Endodermal cell (in vitro differentiated cells): Measurements from ENCODE around the gene SLC5A6. TPM values are rescaled to one million over a fixed set of nuclear protein-coding genes. Genes with fewer than 3 reads are reported as not detected.

Experiments
- DNase-seq: peaks from one replicate; pipeline ENCODE4 v3.0.0-alpha.2; 2017
- H3K27ac ChIP-seq: 2 replicates; pipeline ENCODE4 v1.5.1; 2013; ENCODE audit warnings: mild to moderate bottlenecking, low read depth, low read length, moderate library complexity
- H3K27me3 ChIP-seq: 2 replicates; pipeline ENCODE4 v1.6.1; 2013; ENCODE audit warnings: mild to moderate bottlenecking, low read length, moderate library complexity; ENCODE audit not compliant: insufficient read depth, control insufficient read depth, poor library complexity, severe bottlenecking
- H3K36me3 ChIP-seq: 2 replicates; pipeline ENCODE4 v1.7.0; 2013; ENCODE audit warnings: mild to moderate bottlenecking, low read length, moderate library complexity; ENCODE audit not compliant: control insufficient read depth, insufficient read depth
- H3K4me1 ChIP-seq: one replicate; pipeline ENCODE4 v1.7.0; 2013; ENCODE audit warnings: low read length; ENCODE audit not compliant: control insufficient read depth, insufficient read depth
- H3K4me3 ChIP-seq: 2 replicates; pipeline ENCODE4 v1.5.1; 2013; ENCODE audit warnings: mild to moderate bottlenecking, low read length, moderate library complexity
- H3K9ac ChIP-seq: 2 replicates; pipeline ENCODE4 v1.6.1; 2013; ENCODE audit warnings: mild to moderate bottlenecking, low read length, moderate library complexity; ENCODE audit not compliant: poor library complexity, severe bottlenecking; ENCODE audit errors: extremely low read depth
- H3K9me3 ChIP-seq: 2 replicates; pipeline ENCODE4 v1.6.1; 2013; ENCODE audit warnings: mild to moderate bottlenecking, low read length, moderate library complexity; ENCODE audit not compliant: control insufficient read depth
- H3K27ac Mint-ChIP-seq: 2 replicates; pipeline ENCODE4 v1.8.0; 2020; ENCODE audit warnings: mixed read lengths
- H3K27me3 Mint-ChIP-seq: 2 replicates; pipeline ENCODE4 v1.8.0; 2021; ENCODE audit warnings: mild to moderate bottlenecking, mixed read lengths; ENCODE audit not compliant: insufficient read depth
- H3K36me3 Mint-ChIP-seq: 2 replicates; pipeline ENCODE4 v1.8.0; 2020; ENCODE audit warnings: low read depth, mixed read lengths
- H3K4me1 Mint-ChIP-seq: 2 replicates; pipeline ENCODE4 v1.8.0; 2020; ENCODE audit warnings: mixed read lengths
- H3K4me3 Mint-ChIP-seq: 2 replicates; pipeline ENCODE4 v1.8.0; 2020; ENCODE audit warnings: mild to moderate bottlenecking, moderate library complexity, mixed read lengths
- H3K9me3 Mint-ChIP-seq: 2 replicates; pipeline ENCODE4 v1.8.0; 2020; ENCODE audit warnings: mild to moderate bottlenecking, mixed read lengths
- WGBS, 2 experiments: methylation state at CpG; one replicate each; pipeline versions ENCODE4 v1.1.5 to v1.1.7; 2013; ENCODE audit warnings: missing lambda C conversion rate in 2 of 2, mixed read lengths in 1 of 2; ENCODE audit not compliant: insufficient coverage in 1 of 2, insufficient read length in 1 of 2; 5-methylcytosine and 5-hydroxymethylcytosine counted together
- total RNA-seq, 2 donors: library from RNA; stranded (reverse); fragmentation: NEBNext Ultra II Directional in 1 of 2; extraction: Animal tissue kit (Norgen Biotek cat#: 25700) in 1 of 2; gene quantifications; 2 replicates in 1 of 2; 3 replicates in 1 of 2; pipeline ENCODE4 v1.2.1, GENCODE V29; 2021
- TF ChIP-seq, protein P1 (sequence below): fragments of 200-600 bp; sonication (generic); conservative IDR thresholded peaks from 2 replicates; pipeline ENCODE4 v1.5.0; 2021; ENCODE audit warnings: antibody characterized with exemption, mild to moderate bottlenecking

SLC5A6 gene
- total RNA-seq, 2 donors from 2014 or later, result 115 to 125 TPM

DNA sequence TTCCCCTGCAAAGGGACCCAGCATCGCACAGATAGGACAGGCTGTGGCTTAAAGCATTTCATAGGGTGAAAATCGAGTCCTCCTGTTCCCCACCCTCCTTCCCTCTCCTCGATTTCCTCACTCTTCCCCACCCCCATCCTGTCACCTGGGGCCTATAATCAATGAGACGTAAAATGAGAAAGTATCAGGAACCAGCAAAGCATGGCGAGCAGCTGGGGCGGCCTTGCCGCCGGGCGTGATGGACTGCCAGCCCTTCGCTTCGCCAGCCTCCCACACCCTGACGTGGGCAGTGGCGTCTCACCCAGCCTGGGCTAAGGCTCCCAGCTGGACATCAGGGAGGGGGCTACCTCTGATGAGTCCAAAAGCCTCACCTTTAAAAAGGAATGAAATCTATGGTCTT is 39.7 kb upstream of the SLC5A6 start:
- TF ChIP-seq, protein P1, sequence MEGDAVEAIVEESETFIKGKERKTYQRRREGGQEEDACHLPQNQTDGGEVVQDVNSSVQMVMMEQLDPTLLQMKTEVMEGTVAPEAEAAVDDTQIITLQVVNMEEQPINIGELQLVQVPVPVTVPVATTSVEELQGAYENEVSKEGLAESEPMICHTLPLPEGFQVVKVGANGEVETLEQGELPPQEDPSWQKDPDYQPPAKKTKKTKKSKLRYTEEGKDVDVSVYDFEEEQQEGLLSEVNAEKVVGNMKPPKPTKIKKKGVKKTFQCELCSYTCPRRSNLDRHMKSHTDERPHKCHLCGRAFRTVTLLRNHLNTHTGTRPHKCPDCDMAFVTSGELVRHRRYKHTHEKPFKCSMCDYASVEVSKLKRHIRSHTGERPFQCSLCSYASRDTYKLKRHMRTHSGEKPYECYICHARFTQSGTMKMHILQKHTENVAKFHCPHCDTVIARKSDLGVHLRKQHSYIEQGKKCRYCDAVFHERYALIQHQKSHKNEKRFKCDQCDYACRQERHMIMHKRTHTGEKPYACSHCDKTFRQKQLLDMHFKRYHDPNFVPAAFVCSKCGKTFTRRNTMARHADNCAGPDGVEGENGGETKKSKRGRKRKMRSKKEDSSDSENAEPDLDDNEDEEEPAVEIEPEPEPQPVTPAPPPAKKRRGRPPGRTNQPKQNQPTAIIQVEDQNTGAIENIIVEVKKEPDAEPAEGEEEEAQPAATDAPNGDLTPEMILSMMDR, result no peak

DNA sequence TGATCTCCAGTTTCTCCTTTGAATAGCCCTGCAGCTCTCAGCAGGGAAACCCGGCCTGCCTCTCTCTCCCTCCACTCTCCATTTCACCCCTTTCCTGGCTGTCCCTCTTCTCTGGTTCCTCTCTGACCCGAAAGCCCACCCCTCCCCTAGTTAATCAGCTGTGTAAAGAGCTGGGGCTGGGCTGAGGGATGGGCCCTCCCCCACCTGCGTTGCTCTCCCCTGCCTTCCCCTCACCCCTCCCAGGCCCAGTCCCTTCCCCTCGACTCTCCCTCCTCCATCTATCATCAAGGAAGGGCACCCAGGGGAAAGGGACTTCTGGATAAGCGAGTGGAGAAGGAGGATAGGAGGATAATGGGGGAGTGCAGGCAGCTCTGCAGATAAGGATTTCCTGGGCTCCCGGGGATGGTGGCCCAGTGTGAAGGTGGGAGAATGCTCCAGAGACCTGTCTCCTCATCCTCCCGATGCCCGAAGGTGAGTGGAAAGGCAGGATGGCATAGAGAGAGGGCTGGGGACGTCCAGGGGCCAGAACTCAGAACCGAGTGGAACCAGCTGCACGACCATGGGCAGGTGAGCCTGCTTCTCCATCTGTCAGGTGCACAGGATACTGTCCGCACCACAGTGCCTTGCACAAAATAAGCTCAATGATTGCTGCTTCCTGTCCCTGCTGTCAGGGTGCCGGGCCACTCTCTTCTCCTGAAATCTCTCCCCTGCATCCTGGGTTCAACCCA is 38.7 kb upstream of the SLC5A6 start:
- no peak overlapping the region for H3K4me3 Mint-ChIP-seq
- H3K27me3 ChIP-seq, result no peaks in the 10 kb centered on the region
- no peak overlapping the region for H3K4me3 ChIP-seq
- H3K27ac ChIP-seq, result no peak overlapping the region
- H3K36me3 Mint-ChIP-seq, result no peaks in the 10 kb centered on the region
- TF ChIP-seq, protein P1, result no peak
- peaks cover 6% of the 10 kb centered on the region for H3K4me1 ChIP-seq
- no peaks in the 10 kb centered on the region for H3K9me3 Mint-ChIP-seq
- DNase-seq, result no peak
- peaks cover 4% of the 10 kb centered on the region for H3K4me1 Mint-ChIP-seq
- no peaks in the 10 kb centered on the region for H3K9me3 ChIP-seq
- H3K9ac ChIP-seq, result no peak overlapping the region
- peaks cover 25% of the 10 kb centered on the region for H3K27me3 Mint-ChIP-seq
- 62 to 88% methylated on average over 6 to 12 of the region's 13 CpGs for WGBS, 2 experiments
- H3K27ac Mint-ChIP-seq, result no peak overlapping the region
- H3K36me3 ChIP-seq, result no peaks in the 10 kb centered on the region

More for the DNA sequence above, 39.7 kb upstream of the SLC5A6 start:
- Mint-ChIP-seq H3K9me3 (no peaks in the 10 kb centered on the region), H3K4me1 (peaks cover 4% of the 10 kb centered on the region), H3K27me3 (peaks cover 33% of the 10 kb centered on the region), H3K4me3 (no peak overlapping the region), H3K36me3 (no peaks in the 10 kb centered on the region), H3K27ac (no peak overlapping the region)
- DNase-seq, result no peak
- Histone ChIP-seq H3K9me3 (no peaks in the 10 kb centered on the region), H3K9ac (no peak overlapping the region), H3K4me3 (no peak overlapping the region), H3K36me3 (no peaks in the 10 kb centered on the region), H3K27me3 (peaks cover 9% of the 10 kb centered on the region), H3K4me1 (peaks cover 6% of the 10 kb centered on the region), H3K27ac (no peak overlapping the region)
- 80 to 85% methylated on average over 9 to 13 of the region's 13 CpGs for WGBS, 2 experiments

DNA sequence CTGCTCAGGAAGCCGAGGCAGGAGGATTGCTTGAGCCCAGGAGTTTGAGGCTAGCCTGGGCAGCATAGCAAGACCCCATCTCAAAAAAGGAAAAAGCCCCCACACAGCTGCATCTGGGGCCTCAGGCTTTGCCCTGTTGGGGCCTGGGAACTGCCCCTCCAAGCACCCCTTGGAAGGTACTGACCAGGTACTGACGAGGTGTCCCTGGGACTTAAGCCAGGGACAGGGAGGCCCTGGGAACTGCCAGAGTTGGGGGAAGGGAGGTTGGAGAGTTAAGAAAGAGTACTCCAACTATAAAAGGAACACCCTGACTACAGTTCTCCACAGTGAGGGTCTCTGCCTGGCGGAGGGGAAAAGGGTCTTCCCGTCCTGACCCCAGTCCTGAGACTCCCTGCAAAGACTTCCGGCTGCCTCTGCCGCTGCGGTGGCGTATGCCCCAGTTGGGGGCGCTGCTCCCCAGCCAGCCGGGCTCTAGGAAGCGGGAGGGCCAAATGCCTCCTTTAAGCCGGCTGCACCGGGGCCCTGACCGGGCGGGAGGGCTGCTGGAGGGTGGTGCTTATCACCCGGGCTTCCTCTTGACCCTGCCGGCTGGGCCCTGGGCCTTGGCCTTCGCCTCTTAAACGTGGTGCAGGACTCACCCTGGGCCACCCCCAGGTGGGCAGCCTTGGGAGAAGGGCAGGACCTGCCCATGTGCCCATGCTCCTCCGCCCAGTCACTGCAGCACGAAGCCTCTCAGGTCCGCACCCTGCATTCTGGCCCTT is 38.0 kb upstream of the SLC5A6 start:
- peaks cover 4% of the 10 kb centered on the region for H3K4me1 Mint-ChIP-seq
- Histone ChIP-seq H3K36me3 (peaks cover 2% of the 10 kb centered on the region), H3K9me3 (no peaks in the 10 kb centered on the region), H3K27ac (no peak overlapping the region), H3K27me3 (no peaks in the 10 kb centered on the region), H3K4me1 (peaks cover 6% of the 10 kb centered on the region), H3K4me3 (no peak overlapping the region), H3K9ac (no peak overlapping the region)
- peaks cover 20% of the 10 kb centered on the region for H3K27me3 Mint-ChIP-seq
- DNase-seq, result peak; percentile 96
- H3K4me3 Mint-ChIP-seq, result no peak overlapping the region
- WGBS, 2 experiments, result 22 to 31% methylated on average over 10 to 22 of the region's 22 CpGs
- TF ChIP-seq, protein P1, result peak; percentile 98
- no peaks in the 10 kb centered on the region for H3K36me3 Mint-ChIP-seq
- no peak overlapping the region for H3K27ac Mint-ChIP-seq
- no peaks in the 10 kb centered on the region for H3K9me3 Mint-ChIP-seq
